Prostate gland (tissue), 2 donors: ENCODE data around the gene RABGEF1. TPM values are rescaled to one million over a fixed set of nuclear protein-coding genes. Genes with fewer than 3 reads are reported as not detected.
"Not testable (repeated sequence)": the region's sequence is repeated elsewhere in the genome, so short reads cannot be mapped to it uniquely, and the experiment has no call there.

Experiments used
- DNase-seq: peaks from one replicate; pipeline ENCODE4 v3.0.0-alpha.2; 2019; ENCODE audit warnings: low spot score
- H3K27ac ChIP-seq, 2 donors: fragments of 200-600 bp; sonication (generic); 2 replicates each; pipeline ENCODE4 v1.5.1; 2017 to 2019
- H3K27me3 ChIP-seq: fragments of 200-600 bp; sonication (generic); replicated peaks from 2 replicates; pipeline ENCODE4 v1.5.1; 2019; ENCODE audit not compliant: insufficient read depth
- H3K36me3 ChIP-seq, 2 donors: fragments of 200-600 bp; sonication (generic); 1 replicate in 1 of 2; 2 replicates in 1 of 2; pipeline versions ENCODE4 v1.5.1 to v1.8.1; 2017 to 2019
- H3K4me1 ChIP-seq: fragments of 200-600 bp; sonication (generic); replicated peaks from 2 replicates; pipeline ENCODE4 v1.5.1; 2019
- H3K4me3 ChIP-seq, 2 donors: fragments of 200-600 bp; sonication (generic); 2 replicates each; pipeline ENCODE4 v1.5.1; 2017 to 2019
- H3K9me3 ChIP-seq: fragments of 200-600 bp; sonication (generic); 2 replicates; pipeline ENCODE4 v1.5.1; 2017
- POLR2A ChIP-seq: fragments of 450-650 bp; IDR thresholded peaks from one replicate; pipeline ENCODE4 v1.6.1; 2016; ENCODE audit warnings: antibody characterized with exemption, mild to moderate bottlenecking
- POLR2AphosphoS5 ChIP-seq: sonication (generic); formaldehyde crosslinking; IDR thresholded peaks from one replicate; pipeline ENCODE4 v1.6.1; 2017; ENCODE audit warnings: antibody characterized with exemption
- WGBS: methylation state at CpG from one replicate; pipeline ENCODE4 v1.1.5; 2018; 5-methylcytosine and 5-hydroxymethylcytosine counted together
- intact Hi-C: fragments of 100-400 bp; cut with DNase I; formaldehyde crosslinking; loops from one replicate; pipeline ENCODE4 v1.14.2; 2022
- total RNA-seq, 2 donors: library from RNA; depleted of rRNA; stranded (reverse); fragments of >200 nt; gene quantifications; one replicate each; pipeline ENCODE4 v1.1.0, GENCODE V29; 2016
- TF ChIP-seq, protein P1 (sequence below), 4 experiments: fragments of 200-600 bp in 2 of 4; fragments of 450-650 bp in 2 of 4; sonication (generic) in 2 of 4; IDR thresholded peaks; 1 replicate in 3 of 4; 2 replicates in 1 of 4; pipeline ENCODE4 v1.5.1; 2016 to 2019; ENCODE audit warnings: antibody characterized with exemption in 4 of 4, mild to moderate bottlenecking in 2 of 4, moderate library complexity in 2 of 4

The RABGEF1 gene
- total RNA-seq, 2 donors from 2014 or later, result 20.8 to 49.6 TPM

DNA sequence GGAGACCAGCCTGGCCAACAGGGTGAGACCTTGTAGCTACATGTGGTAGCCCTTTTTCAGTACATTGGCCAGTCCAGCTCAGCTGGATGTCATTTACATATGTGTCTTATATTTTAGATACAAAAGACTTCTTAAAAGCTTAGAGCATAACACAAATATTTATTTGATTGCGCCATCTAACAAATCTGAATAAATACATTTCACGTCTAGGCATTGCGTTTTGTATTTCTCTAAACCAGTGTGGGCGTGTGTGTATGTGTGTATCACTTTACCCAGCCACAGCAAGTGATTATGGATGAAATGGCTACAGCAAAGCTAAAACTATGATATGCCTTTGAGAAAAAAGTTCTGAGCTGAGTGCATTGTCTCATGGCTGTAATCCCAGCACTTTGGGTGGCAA lies 14.0 kb downstream of the RABGEF1 start:
- H3K4me1 ChIP-seq, result no peaks in the 10 kb centered on the region
- intact Hi-C loops, result no loop called here
- H3K9me3 ChIP-seq, result no peaks in the 10 kb centered on the region
- H3K27ac ChIP-seq, result no peak overlapping the region
- no peaks in the 10 kb centered on the region for H3K36me3 ChIP-seq
- H3K4me3 ChIP-seq, result no peak overlapping the region
- TF ChIP-seq, protein P1, sequence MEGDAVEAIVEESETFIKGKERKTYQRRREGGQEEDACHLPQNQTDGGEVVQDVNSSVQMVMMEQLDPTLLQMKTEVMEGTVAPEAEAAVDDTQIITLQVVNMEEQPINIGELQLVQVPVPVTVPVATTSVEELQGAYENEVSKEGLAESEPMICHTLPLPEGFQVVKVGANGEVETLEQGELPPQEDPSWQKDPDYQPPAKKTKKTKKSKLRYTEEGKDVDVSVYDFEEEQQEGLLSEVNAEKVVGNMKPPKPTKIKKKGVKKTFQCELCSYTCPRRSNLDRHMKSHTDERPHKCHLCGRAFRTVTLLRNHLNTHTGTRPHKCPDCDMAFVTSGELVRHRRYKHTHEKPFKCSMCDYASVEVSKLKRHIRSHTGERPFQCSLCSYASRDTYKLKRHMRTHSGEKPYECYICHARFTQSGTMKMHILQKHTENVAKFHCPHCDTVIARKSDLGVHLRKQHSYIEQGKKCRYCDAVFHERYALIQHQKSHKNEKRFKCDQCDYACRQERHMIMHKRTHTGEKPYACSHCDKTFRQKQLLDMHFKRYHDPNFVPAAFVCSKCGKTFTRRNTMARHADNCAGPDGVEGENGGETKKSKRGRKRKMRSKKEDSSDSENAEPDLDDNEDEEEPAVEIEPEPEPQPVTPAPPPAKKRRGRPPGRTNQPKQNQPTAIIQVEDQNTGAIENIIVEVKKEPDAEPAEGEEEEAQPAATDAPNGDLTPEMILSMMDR (IDR thresholded peaks at IDR 0.05), result no peak
- no peak for TF ChIP-seq POLR2AphosphoS5
- no peak for TF ChIP-seq POLR2A
- no peaks in the 10 kb centered on the region for H3K27me3 ChIP-seq
- no peak for DNase-seq
- 94% methylated on average over 4 of the region's 4 CpGs for WGBS

DNA sequence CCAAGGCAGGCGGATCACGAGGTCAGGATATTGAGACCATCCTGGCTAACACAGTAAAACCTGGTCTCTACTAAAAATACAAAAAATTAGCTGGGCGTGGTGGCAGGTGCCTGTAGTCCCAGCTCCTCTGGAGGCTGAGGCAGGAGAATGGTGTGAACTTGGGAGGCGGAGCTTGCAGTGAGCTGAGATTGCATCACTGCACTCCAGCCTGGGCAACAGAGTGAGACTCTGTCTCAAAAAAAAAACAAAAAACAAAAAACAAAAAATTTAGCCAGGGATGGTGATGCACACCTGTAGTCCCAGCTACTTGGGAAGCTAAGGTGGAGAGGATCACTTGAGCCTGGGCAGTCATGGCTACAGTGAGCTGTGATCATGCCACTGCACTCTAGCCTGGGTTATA lies 14.5 kb downstream of the RABGEF1 start:
- H3K27ac ChIP-seq, H3K27me3 ChIP-seq, H3K9me3 ChIP-seq, DNase-seq, intact Hi-C loops, H3K36me3 ChIP-seq, H3K4me1 ChIP-seq, H3K4me3 ChIP-seq: not testable (repeated sequence)
- 96% methylated on average over 4 of the region's 4 CpGs for WGBS

DNA sequence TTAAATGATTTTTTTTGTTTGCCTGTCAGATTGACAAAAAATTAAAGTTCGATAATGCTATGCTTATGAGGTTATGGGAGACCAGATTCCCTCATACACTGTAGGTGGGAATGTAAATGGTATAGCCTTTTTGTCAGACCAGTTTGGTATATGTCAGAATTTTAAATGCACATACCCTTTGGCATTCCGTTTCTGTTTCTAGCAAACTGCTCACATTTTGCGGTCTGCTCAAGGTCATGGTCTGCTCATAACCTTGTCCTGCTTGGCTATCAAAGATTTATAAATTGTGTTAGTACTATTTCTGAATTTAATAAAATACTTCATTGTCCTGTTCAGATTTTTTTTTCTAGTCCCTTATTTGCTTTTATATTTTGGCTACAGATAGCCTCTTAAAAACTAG lies 15.7 kb downstream of the RABGEF1 start:
- H3K27me3 ChIP-seq, H3K4me1 ChIP-seq, intact Hi-C loops, H3K4me3 ChIP-seq, DNase-seq, H3K36me3 ChIP-seq, H3K9me3 ChIP-seq, H3K27ac ChIP-seq: not testable (repeated sequence)
- WGBS, result 71% methylated on average over 3 of the region's 3 CpGs

GRCh38 chr7:66756889-66757288 lies 16.4 kb downstream of the RABGEF1 start:
- H3K9me3 ChIP-seq, result no peaks in the 10 kb centered on the region
- no peaks in the 10 kb centered on the region for H3K4me1 ChIP-seq
- H3K27me3 ChIP-seq, result no peaks in the 10 kb centered on the region
- no peak overlapping the region for H3K27ac ChIP-seq
- intact Hi-C loops, result no loop called here
- TF ChIP-seq POLR2AphosphoS5 (no peak), POLR2A (no peak)
- TF ChIP-seq, protein P1 (IDR thresholded peaks at IDR 0.05), result no peak
- H3K4me3 ChIP-seq, result no peak overlapping the region
- no peak for DNase-seq
- no peaks in the 10 kb centered on the region for H3K36me3 ChIP-seq

DNA sequence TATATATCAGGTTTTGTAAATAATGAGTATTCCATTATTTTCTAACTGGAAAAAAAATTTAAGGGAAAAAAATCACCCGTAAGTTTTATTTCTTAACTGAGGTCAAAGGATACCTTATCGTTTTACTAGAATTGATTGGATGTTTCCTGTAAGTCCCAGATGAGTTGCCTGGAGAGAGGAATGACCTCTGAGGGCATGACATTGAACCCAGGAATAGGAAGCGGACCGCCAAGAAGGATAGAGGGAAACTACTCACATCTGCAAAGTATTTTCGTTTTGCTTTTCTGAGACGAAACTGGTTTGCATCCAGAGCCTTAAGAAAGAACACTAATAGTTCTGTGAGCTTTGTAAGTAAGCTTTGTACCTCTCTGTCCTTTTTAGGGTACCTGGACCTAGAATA lies 17.4 kb downstream of the RABGEF1 start:
- no peak overlapping the region for H3K4me3 ChIP-seq
- 83% methylated on average over 6 of the region's 6 CpGs for WGBS
- TF ChIP-seq, protein P1 (IDR thresholded peaks at IDR 0.05), result no peak
- no peak for TF ChIP-seq POLR2AphosphoS5
- no peak for TF ChIP-seq POLR2A
- no peaks in the 10 kb centered on the region for H3K27me3 ChIP-seq
- no peak overlapping the region for H3K27ac ChIP-seq
- H3K36me3 ChIP-seq, result no peaks in the 10 kb centered on the region
- no peak for DNase-seq
- H3K4me1 ChIP-seq, result no peaks in the 10 kb centered on the region
- H3K9me3 ChIP-seq, result no peaks in the 10 kb centered on the region
- intact Hi-C loops, result no loop called here

- intact Hi-C loops, result no loop called here
- no peak for DNase-seq
- Histone ChIP-seq H3K27me3 (no peaks in the 10 kb centered on the region), H3K36me3 (no peaks in the 10 kb centered on the region), H3K9me3 (no peaks in the 10 kb centered on the region), H3K4me3 (no peak overlapping the region), H3K27ac (no peak overlapping the region), H3K4me1 (no peaks in the 10 kb centered on the region)
- TF ChIP-seq POLR2A (no peak), POLR2AphosphoS5 (no peak)
- TF ChIP-seq, protein P1 (IDR thresholded peaks at IDR 0.05), result no peak
- WGBS, result 93% methylated on average over 9 of the region's 9 CpGs
Measured at GRCh38 chr7:66758950-66759628, 18.6 kb downstream of the RABGEF1 start.

- H3K9me3 ChIP-seq, H3K27me3 ChIP-seq, DNase-seq, H3K4me1 ChIP-seq, H3K4me3 ChIP-seq, H3K36me3 ChIP-seq, intact Hi-C loops, H3K27ac ChIP-seq: not testable (repeated sequence)
- WGBS, result 90% methylated on average over 3 of the region's 3 CpGs
Measured at GRCh38 chr7:66763183-66763582, 22.6 kb downstream of the RABGEF1 start.

DNA sequence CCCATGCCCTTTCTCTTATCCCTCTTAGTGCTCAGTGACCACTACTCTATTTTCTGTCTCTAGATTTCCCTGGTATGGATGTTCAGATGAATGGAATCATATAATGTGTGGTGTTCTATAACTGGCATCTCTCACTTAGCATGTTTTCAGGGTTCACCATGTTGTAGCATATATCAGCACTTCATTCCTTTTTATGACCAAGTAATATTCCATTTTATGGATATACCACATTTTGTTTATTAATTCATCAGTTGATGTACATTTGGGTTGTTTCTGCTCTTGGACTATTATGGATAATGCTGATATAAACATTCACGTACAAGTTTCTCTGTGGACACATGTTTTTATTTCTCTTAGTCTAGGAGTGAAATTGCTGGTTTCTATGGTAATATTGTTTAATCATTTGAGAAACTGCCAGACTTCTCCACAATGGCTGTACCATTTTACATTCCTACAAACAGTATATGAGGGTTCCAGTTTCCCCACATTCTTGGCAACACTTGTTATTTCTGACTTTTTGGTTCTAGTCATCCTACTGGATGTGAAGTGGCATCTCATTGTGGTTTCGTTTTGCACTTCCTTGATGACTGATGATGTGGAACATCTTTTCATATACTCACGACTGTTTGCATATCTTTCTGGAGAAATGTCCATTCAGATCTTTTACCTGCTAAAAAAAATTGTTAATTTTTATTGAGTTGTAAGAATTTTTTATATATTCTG lies 23.3 kb downstream of the RABGEF1 start:
- H3K4me1 ChIP-seq, intact Hi-C loops, DNase-seq, H3K9me3 ChIP-seq, H3K27me3 ChIP-seq, H3K4me3 ChIP-seq, H3K36me3 ChIP-seq, H3K27ac ChIP-seq: not testable (repeated sequence)
- 89% methylated on average over 3 of the region's 3 CpGs for WGBS
